Stimulated activated memory B cell treated with anti-CD40 and anti-IgM and Interleukin-4, amounts not matched to agents 10 μg/mL and 1 μg/mL and 100 μg/mL, for 72 hours (primary cell): ENCODE measurements around the gene ELK3.

Source experiments
- ATAC-seq: fragments of 150-1000 bp; cut with Tn5 transposase; 2 replicates; pipeline ENCODE4 v1.10.0; 2021
- H3K27ac Mint-ChIP-seq: one replicate; pipeline ENCODE4 v1.8.0; 2022; ENCODE audit warnings: mild to moderate bottlenecking, mixed read lengths
- H3K27me3 Mint-ChIP-seq: one replicate; pipeline ENCODE4 v1.8.0; 2022; ENCODE audit warnings: mixed read lengths
- H3K36me3 Mint-ChIP-seq: one replicate; pipeline ENCODE4 v1.8.0; 2022; ENCODE audit warnings: mixed read lengths
- H3K4me1 Mint-ChIP-seq: one replicate; pipeline ENCODE4 v1.8.0; 2022; ENCODE audit warnings: mixed read lengths
- H3K4me3 Mint-ChIP-seq: one replicate; pipeline ENCODE4 v1.8.0; 2022; ENCODE audit warnings: mild to moderate bottlenecking, moderate library complexity, mixed read lengths
- H3K9me3 Mint-ChIP-seq: one replicate; pipeline ENCODE4 v1.8.0; 2022; ENCODE audit warnings: mixed read lengths

ELK3 gene

DNA sequence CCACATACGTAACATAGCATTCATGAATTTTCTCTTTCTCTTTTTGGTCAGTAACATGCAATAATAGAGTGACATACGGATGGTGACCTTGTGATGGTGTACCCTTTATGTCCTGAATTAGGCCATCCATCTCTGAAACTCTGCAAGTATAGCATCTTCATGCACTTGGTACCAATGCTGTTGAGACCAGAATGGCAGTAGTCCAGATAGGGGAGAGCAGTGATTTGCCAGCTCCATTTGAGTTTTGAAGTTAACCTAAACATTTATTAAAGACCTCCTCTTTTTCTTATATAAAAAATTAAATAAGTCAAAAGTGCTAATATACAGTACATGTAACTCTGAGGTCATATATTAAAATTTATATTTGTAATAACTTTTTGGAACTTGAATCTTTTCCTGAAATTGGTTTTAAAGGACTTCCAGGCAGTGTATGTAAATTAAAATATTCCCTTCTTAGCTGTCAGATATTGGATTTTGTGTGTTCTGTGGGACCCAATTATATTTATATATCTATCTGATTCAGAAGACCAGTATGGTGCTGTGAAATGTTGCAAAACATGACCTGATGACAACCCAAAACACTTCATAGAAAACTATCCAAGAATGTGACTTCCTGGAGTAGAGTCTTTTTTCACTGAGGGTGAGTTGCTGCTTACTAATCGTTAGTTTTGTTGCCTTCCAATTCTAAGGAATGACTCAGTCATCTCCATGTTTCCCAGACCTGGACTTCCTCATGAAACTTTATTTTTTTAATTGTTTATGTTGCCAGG lies 3.5 kb downstream of the ELK3 start:
- Mint-ChIP-seq H3K4me3 (peak overlapping the region; percentile 43), H3K27me3 (no peaks in the 10 kb centered on the region), H3K9me3 (no peaks in the 10 kb centered on the region), H3K27ac (peak overlapping the region; percentile 99), H3K36me3 (peaks cover 6% of the 10 kb centered on the region), H3K4me1 (peaks cover 60% of the 10 kb centered on the region)
- no peak for ATAC-seq

DNA sequence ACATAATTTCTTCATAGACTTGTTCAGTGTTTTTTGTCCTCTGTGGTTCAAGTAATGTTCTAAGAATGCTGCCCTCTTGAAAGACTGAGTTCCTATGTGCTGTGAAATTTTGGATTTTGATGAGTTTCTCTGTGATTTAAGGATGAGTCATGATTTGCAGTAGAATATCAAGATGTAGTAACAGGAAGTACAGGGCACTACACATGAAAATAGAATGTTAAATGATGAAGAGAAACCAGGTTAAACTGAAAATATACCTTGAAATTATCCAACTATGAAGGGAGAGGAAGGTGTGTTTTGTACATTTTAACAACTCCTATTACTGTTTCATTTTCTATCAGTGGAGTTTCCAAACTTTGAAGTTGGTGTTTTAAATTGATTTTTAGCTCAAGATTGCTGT lies 4.8 kb downstream of the ELK3 start:
- H3K4me1 Mint-ChIP-seq: peaks cover 66% of the 10 kb centered on the region
- H3K27me3 Mint-ChIP-seq: no peaks in the 10 kb centered on the region
- peaks cover 6% of the 10 kb centered on the region for H3K36me3 Mint-ChIP-seq
- H3K27ac Mint-ChIP-seq: peak overlapping the region; percentile 40
- H3K9me3 Mint-ChIP-seq: no peaks in the 10 kb centered on the region
- H3K4me3 Mint-ChIP-seq: peak overlapping the region; percentile 34
- ATAC-seq: no peak

DNA sequence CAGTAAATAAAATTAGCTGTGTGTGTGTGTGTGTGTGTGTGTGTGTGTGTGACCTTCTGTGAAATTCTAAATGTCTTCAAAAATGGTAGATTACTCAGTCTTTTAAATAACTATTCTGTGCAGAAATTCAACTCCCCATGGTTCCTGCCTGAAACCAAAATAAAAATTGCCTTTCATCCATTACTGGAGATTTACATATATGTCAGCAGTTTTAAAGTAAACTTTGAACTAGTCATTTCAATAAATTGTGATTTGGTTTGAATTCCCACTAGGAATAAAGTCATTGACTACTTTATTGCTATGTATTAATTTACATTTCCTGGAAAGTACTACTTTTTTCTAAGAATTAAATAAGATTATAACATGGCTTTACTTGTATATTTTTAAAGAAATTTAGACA lies 5.3 kb downstream of the ELK3 start:
- peaks cover 71% of the 10 kb centered on the region for H3K4me1 Mint-ChIP-seq
- H3K4me3 Mint-ChIP-seq: peak overlapping the region; percentile 34

DNA sequence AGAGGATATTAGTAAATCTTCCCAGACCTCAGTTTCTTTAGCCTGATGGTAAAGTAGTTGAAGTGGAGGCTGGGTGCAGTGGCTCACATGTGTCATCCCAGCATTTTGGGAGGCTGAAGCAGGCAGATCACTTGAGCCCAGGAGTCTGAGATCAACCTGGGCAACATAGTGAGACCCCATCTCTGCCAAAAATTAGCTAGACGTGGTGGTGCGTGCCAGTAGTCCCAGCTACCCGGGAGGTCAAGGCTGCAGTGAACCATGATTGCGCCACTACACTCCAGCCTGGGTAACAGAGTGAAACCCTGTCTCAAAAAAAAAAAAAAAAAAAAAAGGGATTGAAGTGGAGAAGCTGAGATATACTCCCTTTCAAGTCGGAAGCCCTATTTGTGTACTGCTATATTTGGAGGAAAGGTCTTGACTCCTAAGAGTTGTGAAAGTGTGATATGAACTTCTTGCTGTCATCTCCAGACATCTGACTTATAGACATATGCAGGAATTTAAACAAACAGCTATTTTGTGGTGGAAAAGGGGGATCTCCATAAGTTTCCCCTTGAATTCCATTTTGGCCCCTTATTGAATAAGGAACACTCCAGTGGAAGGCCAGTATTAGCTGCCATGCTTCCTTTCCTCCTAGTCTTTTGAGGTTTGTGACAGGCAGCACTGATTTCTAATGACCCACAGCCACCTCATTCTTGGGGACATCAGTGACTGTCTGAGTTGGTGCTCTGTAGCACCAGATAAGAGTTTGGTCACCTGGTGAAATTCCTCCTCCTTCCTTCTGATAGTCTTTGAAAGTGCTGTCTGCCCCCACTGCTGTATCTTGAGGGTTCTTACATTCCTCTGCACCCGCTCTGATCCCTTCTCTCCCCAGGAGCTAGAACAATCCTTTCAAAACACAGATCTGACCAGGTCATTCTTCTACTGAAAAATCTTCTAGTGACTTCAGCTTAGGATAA lies 7.4 kb downstream of the ELK3 start:
- H3K27me3 Mint-ChIP-seq: no peaks in the 10 kb centered on the region
- H3K4me3 Mint-ChIP-seq: no peak overlapping the region
- peaks cover 20% of the 10 kb centered on the region for H3K36me3 Mint-ChIP-seq
- ATAC-seq: no peak
- H3K4me1 Mint-ChIP-seq: peaks cover 84% of the 10 kb centered on the region
- H3K9me3 Mint-ChIP-seq: no peaks in the 10 kb centered on the region
- H3K27ac Mint-ChIP-seq: peak overlapping the region; percentile 35

More for the DNA sequence above, 5.3 kb downstream of the ELK3 start:
- no peak for ATAC-seq
- H3K36me3 Mint-ChIP-seq: peaks cover 11% of the 10 kb centered on the region
- H3K27ac Mint-ChIP-seq: peak overlapping the region; percentile 40
- no peaks in the 10 kb centered on the region for H3K9me3 Mint-ChIP-seq
- H3K27me3 Mint-ChIP-seq: no peaks in the 10 kb centered on the region

DNA sequence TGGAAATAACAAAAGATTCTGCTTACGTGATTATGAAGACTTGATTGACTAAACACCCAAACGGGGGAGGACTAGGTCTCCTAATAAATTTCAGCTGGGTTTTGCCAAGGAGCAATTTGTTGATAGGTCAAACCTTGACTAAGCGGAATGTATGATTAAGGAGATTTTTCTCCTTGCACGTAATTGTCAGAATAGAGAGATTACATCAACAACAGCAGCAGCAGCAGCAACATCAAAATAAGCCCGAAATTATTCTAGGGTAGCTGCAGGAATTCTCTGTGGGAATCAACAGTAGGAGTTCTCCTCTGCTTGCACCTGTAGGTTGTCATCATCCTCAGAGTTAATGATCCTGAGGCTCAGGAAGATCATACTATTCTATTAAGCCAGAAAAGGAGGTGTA lies 10.2 kb downstream of the ELK3 start:
- H3K9me3 Mint-ChIP-seq: no peaks in the 10 kb centered on the region
- H3K27me3 Mint-ChIP-seq: no peaks in the 10 kb centered on the region
- peak overlapping the region; percentile 13 for H3K27ac Mint-ChIP-seq
- H3K36me3 Mint-ChIP-seq: peaks cover 22% of the 10 kb centered on the region
- H3K4me3 Mint-ChIP-seq: no peak overlapping the region
- H3K4me1 Mint-ChIP-seq: peaks cover 89% of the 10 kb centered on the region
- no peak for ATAC-seq

DNA sequence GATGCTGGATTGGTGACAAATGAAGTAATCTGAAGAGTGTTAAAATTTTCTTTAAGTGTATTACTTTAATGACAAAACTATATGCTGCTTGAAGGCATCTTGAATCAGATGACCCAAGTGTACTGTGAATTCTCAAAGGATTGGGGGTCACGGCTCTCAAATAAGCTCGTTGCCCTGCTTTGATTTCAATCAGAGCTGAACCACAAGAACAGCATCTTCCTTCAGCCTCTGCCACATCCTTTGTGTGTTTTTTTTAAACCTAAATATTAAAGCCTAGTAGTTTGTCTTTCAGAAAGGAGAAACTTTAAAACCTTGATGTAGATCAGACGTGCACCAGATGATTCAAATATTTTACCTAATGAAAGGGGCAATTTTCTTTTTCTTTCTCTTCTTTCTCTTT lies 11.7 kb downstream of the ELK3 start:
- Mint-ChIP-seq H3K9me3 (no peaks in the 10 kb centered on the region), H3K36me3 (peaks cover 22% of the 10 kb centered on the region), H3K4me1 (peaks cover 98% of the 10 kb centered on the region), H3K27me3 (no peaks in the 10 kb centered on the region), H3K27ac (peak overlapping the region; percentile 13), H3K4me3 (no peak overlapping the region)
- ATAC-seq: no peak

DNA sequence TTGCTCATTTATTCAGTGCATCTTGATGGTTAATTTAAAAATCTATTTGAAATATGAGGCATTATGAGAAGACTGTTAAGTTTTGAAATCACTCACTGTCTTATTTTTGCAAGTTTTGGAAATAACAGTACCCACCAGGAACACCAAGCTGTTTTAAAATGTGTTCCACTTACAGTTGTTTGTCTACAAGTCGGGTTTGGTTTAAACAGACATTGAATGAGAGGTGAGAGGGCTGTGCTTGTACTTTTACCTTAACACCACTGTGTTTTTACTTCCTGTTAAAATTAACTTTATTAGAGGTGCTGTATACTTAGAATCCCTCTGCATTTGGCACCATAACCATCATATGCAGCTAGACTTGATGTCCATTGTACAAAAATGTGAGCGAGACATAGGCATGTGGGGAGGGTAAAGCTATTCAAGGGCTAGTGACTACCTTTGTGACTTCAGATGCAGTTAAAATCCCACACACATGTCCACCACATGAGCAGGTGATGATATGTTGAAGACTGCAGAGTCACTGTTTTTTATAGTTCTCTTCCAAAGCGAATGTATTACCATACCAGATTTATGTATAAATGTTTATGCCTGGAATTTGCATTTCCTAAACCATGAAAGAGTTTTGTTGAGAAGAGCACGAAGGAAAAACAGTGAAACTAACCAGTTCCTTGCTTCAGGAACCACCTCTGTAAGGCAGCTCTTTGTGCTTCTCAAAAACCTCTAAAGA lies 12.9 kb downstream of the ELK3 start:
- Mint-ChIP-seq H3K36me3 (peaks cover 18% of the 10 kb centered on the region), H3K4me1 (peaks cover 100% of the 10 kb centered on the region), H3K27ac (peak overlapping the region; percentile 13), H3K9me3 (no peaks in the 10 kb centered on the region), H3K27me3 (no peaks in the 10 kb centered on the region), H3K4me3 (no peak overlapping the region)
- no peak for ATAC-seq

DNA sequence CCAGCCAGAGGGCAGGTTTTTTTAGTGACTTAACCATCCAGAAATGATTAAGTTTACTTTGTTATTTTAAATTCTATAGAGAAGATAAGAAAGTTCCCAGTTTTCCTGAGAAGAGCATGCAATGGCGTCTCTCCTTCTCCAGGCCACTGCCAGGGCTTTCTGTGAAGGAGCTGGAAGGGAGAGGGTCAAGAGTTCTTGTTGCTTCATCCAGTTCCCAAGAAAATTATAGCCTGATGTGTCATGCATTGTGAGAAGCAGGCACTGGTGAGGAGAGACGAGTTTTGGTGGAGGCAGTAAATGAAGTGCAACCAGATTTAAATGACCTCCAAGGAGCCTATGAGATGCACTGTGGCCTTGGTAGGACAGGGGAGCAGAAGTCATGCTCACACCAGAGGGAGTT lies 14.2 kb downstream of the ELK3 start:
- Mint-ChIP-seq H3K27ac (peak overlapping the region; percentile 20), H3K4me1 (peaks cover 100% of the 10 kb centered on the region), H3K27me3 (no peaks in the 10 kb centered on the region), H3K36me3 (peaks cover 16% of the 10 kb centered on the region), H3K9me3 (no peaks in the 10 kb centered on the region), H3K4me3 (peak overlapping the region; percentile 66)
- no peak for ATAC-seq

DNA sequence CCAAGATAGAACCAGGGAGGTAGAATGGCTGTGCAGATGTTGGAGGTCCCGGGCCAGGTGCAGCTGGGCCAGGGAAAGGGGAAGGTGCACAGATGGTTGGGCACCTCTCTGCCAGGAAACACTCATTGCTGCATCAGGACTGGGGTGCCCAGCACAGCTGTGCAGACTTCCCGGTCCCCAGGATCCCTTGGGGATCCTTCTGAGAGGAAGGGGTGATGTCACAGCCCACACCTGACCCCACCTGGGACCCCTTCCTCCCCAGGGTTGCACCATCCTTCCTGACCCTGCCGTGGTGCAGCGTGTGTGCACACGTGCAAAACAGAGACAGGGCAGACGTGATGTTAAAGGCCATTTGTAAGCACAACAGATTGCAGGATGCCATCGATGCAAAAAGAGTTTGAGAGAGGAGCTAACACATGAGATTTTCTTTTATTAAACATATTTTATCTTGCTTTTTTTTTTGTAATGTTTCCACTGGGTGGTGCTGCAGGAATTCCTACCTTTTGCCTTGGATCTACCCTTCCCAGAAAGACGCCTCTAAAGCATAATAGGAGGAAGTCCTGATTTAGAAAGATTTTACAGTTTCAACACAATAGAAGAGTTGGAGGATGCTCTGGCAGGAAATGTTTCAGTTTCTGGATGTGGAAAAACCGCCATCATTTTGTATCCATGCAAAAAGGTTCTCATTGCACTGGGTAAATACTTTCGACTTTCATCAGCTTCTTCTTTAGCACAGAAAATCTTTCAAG lies 14.8 kb downstream of the ELK3 start:
- Mint-ChIP-seq H3K9me3 (no peaks in the 10 kb centered on the region), H3K27ac (peak overlapping the region; percentile 20), H3K36me3 (peaks cover 16% of the 10 kb centered on the region), H3K4me3 (peak overlapping the region; percentile 66), H3K4me1 (peaks cover 100% of the 10 kb centered on the region), H3K27me3 (no peaks in the 10 kb centered on the region)
- ATAC-seq: peak; percentile 93

DNA sequence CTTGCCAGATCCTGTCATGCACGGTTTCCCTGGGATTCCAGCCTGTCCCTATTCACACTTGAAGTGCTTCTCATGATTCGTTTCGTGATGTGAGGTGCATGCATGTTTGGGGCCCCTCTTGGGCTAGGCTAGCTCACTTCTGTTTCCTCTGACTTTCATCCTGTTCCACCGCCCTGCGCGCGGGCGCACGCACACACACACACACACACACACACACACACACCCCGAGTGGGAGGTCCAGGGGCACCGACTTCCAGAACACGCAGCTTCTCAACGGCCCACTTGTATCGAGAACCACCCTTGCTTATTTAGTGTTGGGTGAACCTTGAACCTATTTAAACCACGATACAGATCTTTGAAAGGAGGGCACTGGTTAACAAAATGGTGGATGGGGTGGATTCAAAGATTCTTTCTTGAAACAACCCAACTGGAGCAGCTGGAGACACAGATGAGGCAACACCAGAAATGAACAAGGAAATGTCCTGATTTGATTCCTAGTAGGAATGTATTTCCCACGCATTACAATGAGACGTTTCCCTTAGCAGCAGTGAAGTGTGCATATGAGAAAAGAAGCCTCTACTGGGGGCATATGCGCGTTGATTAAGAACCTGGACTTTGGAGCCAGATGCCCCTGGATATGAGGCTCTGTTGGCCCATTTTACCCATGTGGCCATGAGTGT lies 16.3 kb downstream of the ELK3 start:
- Mint-ChIP-seq H3K27ac (peak overlapping the region; percentile 20), H3K9me3 (no peaks in the 10 kb centered on the region), H3K36me3 (peaks cover 11% of the 10 kb centered on the region), H3K4me1 (peaks cover 100% of the 10 kb centered on the region), H3K27me3 (no peaks in the 10 kb centered on the region), H3K4me3 (peak overlapping the region; percentile 60)
- ATAC-seq: no peak

DNA sequence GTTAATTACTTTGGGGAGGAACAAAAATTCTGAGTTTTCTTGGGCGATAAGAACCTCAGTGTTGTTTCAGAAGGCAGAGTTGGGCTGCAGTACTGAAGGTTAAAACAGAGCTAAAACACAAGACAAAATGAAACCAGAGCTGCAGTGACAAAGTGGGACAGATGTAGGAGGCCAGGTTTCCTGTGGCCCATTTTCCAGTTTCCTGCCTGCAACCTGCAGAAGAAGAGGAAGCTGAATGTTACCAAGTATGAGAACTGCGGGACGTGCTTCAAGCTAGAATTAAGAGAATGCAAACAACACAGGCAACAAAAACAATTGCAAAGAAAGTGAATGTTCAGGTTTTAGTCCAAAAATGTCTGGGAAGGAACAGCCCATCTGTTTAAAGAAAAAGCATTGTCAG lies 17.8 kb downstream of the ELK3 start:
- H3K27ac Mint-ChIP-seq: peak overlapping the region; percentile 20
- ATAC-seq: no peak
- H3K4me3 Mint-ChIP-seq: peak overlapping the region; percentile 8
- no peaks in the 10 kb centered on the region for H3K27me3 Mint-ChIP-seq
- peaks cover 5% of the 10 kb centered on the region for H3K36me3 Mint-ChIP-seq
- H3K4me1 Mint-ChIP-seq: peaks cover 93% of the 10 kb centered on the region
- no peaks in the 10 kb centered on the region for H3K9me3 Mint-ChIP-seq

DNA sequence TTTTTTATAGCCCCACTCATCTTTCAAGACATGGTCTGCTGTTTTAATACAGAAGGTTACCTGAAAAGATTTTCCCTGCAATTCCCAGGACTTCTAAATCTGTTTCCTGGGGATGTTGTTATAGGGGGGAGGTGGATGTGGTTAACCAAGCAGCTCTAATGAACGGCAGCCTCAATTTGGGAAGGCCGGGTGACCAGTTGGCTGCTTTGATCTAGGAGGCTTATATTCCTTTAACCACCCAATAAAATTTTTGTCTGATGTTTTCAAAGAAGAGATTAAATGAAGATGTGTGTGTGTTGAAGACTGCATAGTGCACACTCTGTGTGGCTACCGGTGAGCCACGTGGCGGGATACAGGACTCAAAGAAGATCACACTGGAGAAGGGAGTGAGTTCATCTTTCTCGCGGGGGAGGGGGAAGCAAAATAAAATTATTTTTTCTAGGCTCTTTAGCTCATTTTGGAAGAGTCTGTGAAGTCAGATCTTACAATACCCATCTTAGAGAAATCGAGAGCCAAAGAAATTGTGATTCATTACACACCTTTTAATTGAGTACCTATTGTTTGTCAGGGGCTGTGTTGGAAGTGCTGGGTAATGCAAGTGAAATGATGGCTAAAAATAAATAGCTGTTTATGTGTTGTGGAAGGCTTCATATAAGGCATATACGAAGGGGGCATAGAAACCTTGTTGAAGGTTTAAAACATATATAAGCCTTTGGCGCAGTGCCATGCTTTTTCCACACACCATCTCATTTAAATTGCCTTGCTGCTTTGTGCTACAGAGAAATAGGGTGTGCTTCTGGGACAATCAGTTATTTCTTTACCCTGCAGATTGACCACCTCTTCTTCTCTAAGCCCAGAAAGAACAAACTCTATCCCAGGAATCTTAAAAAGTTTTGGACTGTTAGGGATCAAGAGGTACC lies 18.5 kb downstream of the ELK3 start:
- peaks cover 5% of the 10 kb centered on the region for H3K36me3 Mint-ChIP-seq
- peak overlapping the region; percentile 14 for H3K4me3 Mint-ChIP-seq
- no peaks in the 10 kb centered on the region for H3K9me3 Mint-ChIP-seq
- ATAC-seq: no peak
- H3K4me1 Mint-ChIP-seq: peaks cover 87% of the 10 kb centered on the region
- no peaks in the 10 kb centered on the region for H3K27me3 Mint-ChIP-seq
- peak overlapping the region; percentile 34 for H3K27ac Mint-ChIP-seq

DNA sequence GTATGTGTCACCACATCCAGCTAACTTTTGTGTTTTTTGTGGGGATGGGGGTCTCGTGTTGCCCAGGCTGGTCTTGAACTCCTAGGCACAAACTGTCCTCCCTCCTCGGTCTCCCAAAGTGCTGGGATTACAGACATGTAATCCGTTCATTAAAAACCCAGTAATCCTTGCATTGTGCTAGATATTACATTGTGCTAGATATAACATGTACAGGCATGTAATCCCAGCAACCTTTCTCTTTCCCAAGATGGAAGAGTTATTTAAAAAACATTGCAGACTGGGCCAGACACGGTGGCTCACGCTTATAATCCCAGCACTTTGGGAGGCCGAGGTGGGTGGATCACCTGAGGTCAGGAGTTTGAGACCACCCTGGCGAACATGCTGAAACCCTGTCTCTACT lies 19.7 kb downstream of the ELK3 start:
- no peak for ATAC-seq
- H3K4me3 Mint-ChIP-seq: peak overlapping the region; percentile 49
- no peaks in the 10 kb centered on the region for H3K27me3 Mint-ChIP-seq
- peaks cover 11% of the 10 kb centered on the region for H3K36me3 Mint-ChIP-seq
- H3K4me1 Mint-ChIP-seq: peaks cover 82% of the 10 kb centered on the region
- H3K27ac Mint-ChIP-seq: peak overlapping the region; percentile 34
- no peaks in the 10 kb centered on the region for H3K9me3 Mint-ChIP-seq
